ENCODE results near the gene AKR1B15.

- TF ChIP-seq, protein P1, sequence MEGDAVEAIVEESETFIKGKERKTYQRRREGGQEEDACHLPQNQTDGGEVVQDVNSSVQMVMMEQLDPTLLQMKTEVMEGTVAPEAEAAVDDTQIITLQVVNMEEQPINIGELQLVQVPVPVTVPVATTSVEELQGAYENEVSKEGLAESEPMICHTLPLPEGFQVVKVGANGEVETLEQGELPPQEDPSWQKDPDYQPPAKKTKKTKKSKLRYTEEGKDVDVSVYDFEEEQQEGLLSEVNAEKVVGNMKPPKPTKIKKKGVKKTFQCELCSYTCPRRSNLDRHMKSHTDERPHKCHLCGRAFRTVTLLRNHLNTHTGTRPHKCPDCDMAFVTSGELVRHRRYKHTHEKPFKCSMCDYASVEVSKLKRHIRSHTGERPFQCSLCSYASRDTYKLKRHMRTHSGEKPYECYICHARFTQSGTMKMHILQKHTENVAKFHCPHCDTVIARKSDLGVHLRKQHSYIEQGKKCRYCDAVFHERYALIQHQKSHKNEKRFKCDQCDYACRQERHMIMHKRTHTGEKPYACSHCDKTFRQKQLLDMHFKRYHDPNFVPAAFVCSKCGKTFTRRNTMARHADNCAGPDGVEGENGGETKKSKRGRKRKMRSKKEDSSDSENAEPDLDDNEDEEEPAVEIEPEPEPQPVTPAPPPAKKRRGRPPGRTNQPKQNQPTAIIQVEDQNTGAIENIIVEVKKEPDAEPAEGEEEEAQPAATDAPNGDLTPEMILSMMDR (IDR thresholded peaks at IDR 0.05), result no peak
- TF ChIP-seq ZFX (IDR thresholded peaks at IDR 0.05; ENCODE audit: borderline replicate concordance), result no peak
Measured at GRCh38 chr7:134627109-134627774, 78.3 kb downstream of the AKR1B15 start.

Data from 22Rv1 (cell line).